PFSK-1 (cell line): ENCODE results near the gene MYRF.

Source experiments
- FOXP2 ChIP-seq: optimal IDR thresholded peaks from 2 replicates; pipeline ENCODE3; 2011; ENCODE audit warnings: borderline replicate concordance, control low read depth, inconsistent platforms; ENCODE audit not compliant: insufficient read depth; ENCODE audit errors: extremely low read length, extremely low read depth
- POLR2AphosphoS5 ChIP-seq: IDR thresholded peaks from 2 replicates; pipeline ENCODE4 v1.6.1; 2012; ENCODE audit warnings: low read depth, mild to moderate bottlenecking, control low read depth, low read length, moderate library complexity
- REST ChIP-seq, 2 experiments: IDR thresholded peaks; 2 replicates each; pipeline versions ENCODE4 v1.6.1 to v1.8.0; 2011 to 2012; ENCODE audit warnings: low read depth in 2 of 2, low read length in 2 of 2, control low read depth in 1 of 2, inconsistent platforms in 1 of 2, mild to moderate bottlenecking in 1 of 2, moderate library complexity in 1 of 2; ENCODE audit not compliant: insufficient read depth in 1 of 2
- SIN3A ChIP-seq: IDR thresholded peaks from 2 replicates; pipeline ENCODE4 v1.6.1; 2012; ENCODE audit warnings: mild to moderate bottlenecking, low read length, moderate library complexity, borderline replicate concordance; ENCODE audit not compliant: insufficient read depth
- TAF1 ChIP-seq: IDR thresholded peaks from 2 replicates; pipeline ENCODE4 v1.6.1; 2012; ENCODE audit warnings: low read length, control low read depth, borderline replicate concordance; ENCODE audit not compliant: insufficient read depth

Gene MYRF

DNA sequence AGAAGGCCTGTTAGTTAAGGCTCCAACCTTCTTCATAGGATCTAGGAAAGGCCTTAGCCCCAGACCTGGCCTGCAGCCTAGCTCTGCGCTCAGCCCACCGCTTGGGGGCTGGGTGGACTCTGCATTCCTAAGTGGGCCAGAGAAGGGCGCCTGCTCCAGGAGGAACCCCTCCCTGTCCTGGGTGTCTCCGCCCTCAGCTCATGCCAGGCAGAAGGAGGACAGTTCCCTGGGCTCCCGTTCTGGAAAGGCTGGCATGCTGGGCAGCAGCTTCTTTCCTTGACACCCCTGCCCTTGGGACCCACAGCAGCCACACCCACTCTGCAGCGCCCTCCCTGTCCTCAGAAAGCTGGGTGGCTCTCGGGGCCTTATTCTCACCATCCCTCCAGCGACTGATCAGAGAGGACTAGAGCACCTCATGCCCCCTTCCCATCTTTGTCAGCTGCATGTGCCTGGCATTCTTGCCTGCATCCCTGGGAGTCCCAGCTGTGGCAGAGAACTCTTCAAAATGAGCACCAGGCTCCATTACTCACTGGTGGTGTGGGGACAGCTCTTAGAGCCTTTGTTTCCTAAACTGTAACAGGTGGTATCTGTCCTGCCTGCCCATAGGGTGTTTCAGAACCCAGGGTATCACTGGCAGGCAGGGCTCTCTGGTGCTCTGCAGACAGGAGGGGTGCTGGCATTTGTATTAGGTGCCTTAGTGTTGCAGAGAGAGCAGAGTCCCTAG is 20.3 kb upstream of the MYRF start:
- TF ChIP-seq TAF1, result no peak
- TF ChIP-seq REST (IDR thresholded peaks at IDR 0.05; ENCODE audit: insufficient read depth in 1 of 2, low read depth in 2 of 2, low read length in 2 of 2), result no peak
- TF ChIP-seq FOXP2, result no peak
- TF ChIP-seq SIN3A, result no peak
- TF ChIP-seq POLR2AphosphoS5, result no peak

- TF ChIP-seq REST (IDR thresholded peaks at IDR 0.05; ENCODE audit: insufficient read depth in 1 of 2, low read depth in 2 of 2, low read length in 2 of 2), result no peak
- no peak for TF ChIP-seq SIN3A
- no peak for TF ChIP-seq FOXP2
- TF ChIP-seq TAF1, result no peak
- no peak for TF ChIP-seq POLR2AphosphoS5
Measured at GRCh38 chr11:61732705-61733104, 19.7 kb upstream of the MYRF start.

GRCh38 chr11:61733120-61733978 is 19.1 kb upstream of the MYRF start:
- no peak for TF ChIP-seq POLR2AphosphoS5
- TF ChIP-seq FOXP2, result peak; percentile 75
- no peak for TF ChIP-seq REST (IDR thresholded peaks at IDR 0.05; ENCODE audit: insufficient read depth in 1 of 2, low read depth in 2 of 2, low read length in 2 of 2)
- TF ChIP-seq SIN3A, result peak; percentile 72; the same call in 1 of the 2 replicates
- TF ChIP-seq TAF1, result no peak

- TF ChIP-seq REST (IDR thresholded peaks at IDR 0.05; ENCODE audit: insufficient read depth in 1 of 2, low read depth in 2 of 2, low read length in 2 of 2) (no peak), TAF1 (no peak), FOXP2 (no peak), POLR2AphosphoS5 (no peak), SIN3A (no peak)
Measured at GRCh38 chr11:61734767-61735166, 17.7 kb upstream of the MYRF start.
